ENCODE results near the gene CAPN15.
A peak's percentile ranks its signal among the peaks of the same experiment; 100 is the strongest.

Gene CAPN15

GRCh38 chr16:580141-580945 is 52.8 kb downstream of the CAPN15 start:
- no peak for DNase-seq

GRCh38 chr16:580946-581498 is 53.5 kb downstream of the CAPN15 start:
- no peak for DNase-seq

GRCh38 chr16:582218-582613 is 54.7 kb downstream of the CAPN15 start:
- DNase-seq: no peak

- peak; percentile 28 for DNase-seq
Measured at GRCh38 chr16:582614-583331, 55.3 kb downstream of the CAPN15 start.

GRCh38 chr16:583470-583814 is 55.9 kb downstream of the CAPN15 start:
- peak; percentile 9 for DNase-seq

- peak; percentile 21 for DNase-seq
Measured at GRCh38 chr16:583815-584591, 56.5 kb downstream of the CAPN15 start.

GRCh38 chr16:585351-585750 is 57.8 kb downstream of the CAPN15 start:
- DNase-seq: no peak

GRCh38 chr16:586047-586644 is 58.6 kb downstream of the CAPN15 start:
- no peak for DNase-seq

GRCh38 chr16:586645-587590 is 59.4 kb downstream of the CAPN15 start:
- DNase-seq: no peak

- DNase-seq: no peak
Measured at GRCh38 chr16:588639-588888, 61.1 kb downstream of the CAPN15 start.

- peak; percentile 77 for DNase-seq
Measured at GRCh38 chr16:588889-589657, 61.6 kb downstream of the CAPN15 start.

GRCh38 chr16:589658-590187 is 62.2 kb downstream of the CAPN15 start, which contains the start of gene RAB40C:
Gene RAB40C (plus strand): TSS chr16:590066. CDS start chr16:590292, 226 bp downstream.
- DNase-seq: peak; percentile 92

- no peak for DNase-seq
Measured at GRCh38 chr16:590188-590814, 62.8 kb downstream of the CAPN15 start.

GRCh38 chr16:590815-591200 is 63.3 kb downstream of the CAPN15 start:
- DNase-seq: no peak

GRCh38 chr16:591231-591630 is 63.7 kb downstream of the CAPN15 start:
- no peak for DNase-seq

GRCh38 chr16:591892-592517 is 64.5 kb downstream of the CAPN15 start:
- no peak for DNase-seq

- no peak for DNase-seq
Measured at GRCh38 chr16:592518-593306, 65.2 kb downstream of the CAPN15 start.

GRCh38 chr16:593406-593805 is 65.9 kb downstream of the CAPN15 start:
- DNase-seq: no peak

- no peak for DNase-seq
Measured at GRCh38 chr16:593807-594206, 66.3 kb downstream of the CAPN15 start.

All from NCI-H1694 (cell line).